Keratinocyte (primary cell): ENCODE measurements around the gene CELSR1. TPM values are rescaled to one million over a fixed set of nuclear protein-coding genes. Genes with fewer than 3 reads are reported as not detected.

ENCODE experiments used
- DNase-seq: peaks from one replicate; pipeline ENCODE4 v3.0.0-alpha.2; 2011; ENCODE audit warnings: low read depth, missing footprints, low spot score
- FAIRE-seq: peaks from 2 replicates; lab custom pipeline; 2011; peaks lifted over from hg19 to GRCh38; lab: Jason Lieb, UNC
- H2AFZ ChIP-seq: 2 replicates; pipeline ENCODE4 v1.6.0; 2012; ENCODE audit warnings: low read length, control low read depth, inconsistent platforms; ENCODE audit not compliant: control insufficient read depth
- H3K27ac ChIP-seq: 2 replicates; pipeline ENCODE4 v1.5.1; 2011; ENCODE audit warnings: low read length; ENCODE audit not compliant: control insufficient read depth, insufficient read depth
- H3K27me3 ChIP-seq: 3 replicates; pipeline ENCODE4 v1.6.0; 2011; ENCODE audit warnings: low read length; ENCODE audit not compliant: control insufficient read depth, insufficient read depth; ENCODE audit errors: extremely low read depth
- H3K36me3 ChIP-seq, 2 experiments: 2 replicates in 1 of 2; 3 replicates in 1 of 2; pipeline ENCODE4 v1.5.1; 2011; ENCODE audit warnings: low read length in 2 of 2, mild to moderate bottlenecking in 1 of 2; ENCODE audit not compliant: control insufficient read depth in 2 of 2, insufficient read depth in 2 of 2; ENCODE audit errors: extremely low read depth in 1 of 2
- H3K4me1 ChIP-seq: 3 replicates; pipeline ENCODE4 v1.5.1; 2011; ENCODE audit warnings: low read length; ENCODE audit not compliant: control insufficient read depth, insufficient read depth; ENCODE audit errors: extremely low read depth
- H3K4me2 ChIP-seq: 3 replicates; pipeline ENCODE4 v1.6.0; 2011; ENCODE audit warnings: low read depth, low read length; ENCODE audit not compliant: control insufficient read depth, insufficient read depth; ENCODE audit errors: extremely low read depth
- H3K4me3 ChIP-seq, 3 experiments: fragments of 200-600 bp in 1 of 3; sonication (generic) in 1 of 3; 2 replicates in 2 of 3; 3 replicates in 1 of 3; pipeline ENCODE4 v1.5.1; 2011 to 2016; ENCODE audit warnings: low read length in 3 of 3, mild to moderate bottlenecking in 3 of 3, control low read depth in 2 of 3, inconsistent platforms in 1 of 3, low read depth in 1 of 3, mixed read lengths in 1 of 3, mixed run types in 1 of 3, moderate library complexity in 1 of 3; ENCODE audit not compliant: control insufficient read depth in 2 of 3, insufficient read depth in 2 of 3; ENCODE audit errors: extremely low read depth in 1 of 3
- H3K79me2 ChIP-seq: 2 replicates; pipeline ENCODE4 v1.6.0; 2012; ENCODE audit warnings: low read length; ENCODE audit not compliant: control insufficient read depth, insufficient read depth
- H3K9ac ChIP-seq: 3 replicates; pipeline ENCODE4 v1.6.0; 2011; ENCODE audit warnings: low read length; ENCODE audit not compliant: control insufficient read depth, insufficient read depth; ENCODE audit errors: extremely low read depth
- H3K9me1 ChIP-seq: 3 replicates; pipeline ENCODE4 v1.6.0; 2011; ENCODE audit warnings: low read length; ENCODE audit not compliant: control insufficient read depth, insufficient read depth; ENCODE audit errors: extremely low read depth
- H3K9me3 ChIP-seq: 2 replicates; pipeline ENCODE4 v1.5.1; 2012; ENCODE audit warnings: low read depth, low read length; ENCODE audit not compliant: control insufficient read depth
- H4K20me1 ChIP-seq: 3 replicates; pipeline ENCODE4 v1.6.0; 2011; ENCODE audit warnings: low read length; ENCODE audit not compliant: control insufficient read depth, insufficient read depth; ENCODE audit errors: extremely low read depth
- EZH2 ChIP-seq: IDR thresholded peaks from one replicate; pipeline ENCODE4 v1.6.1; 2012; ENCODE audit warnings: inconsistent platforms, mild to moderate bottlenecking, low read length, moderate library complexity
- dilution Hi-C: fragments of 300-500 bp; cut with MboI; formaldehyde crosslinking; loops from one replicate; pipeline ENCODE4 v1.7.0; 2020; ENCODE audit warnings: low sequenced_read_pairs; ENCODE audit not compliant: extremely low pct_ligation_motif_present
- polyA plus RNA-seq, 5 experiments: library from polyadenylated mRNA; depleted of rRNA in 3 of 5; stranded (reverse) in 3 of 5; stranded (forward) in 1 of 5; unstranded in 1 of 5; fragments of >200 nt; gene quantifications; 1 replicate in 1 of 5; 2 replicates in 3 of 5; 3 replicates in 1 of 5; pipeline versions ENCODE4 v1.2.1 to v1.2.3, GENCODE V29; 2011 to 2012; ENCODE audit warnings: missing spikeins in 2 of 5, low read depth in 1 of 5, low replicate concordance in 1 of 5
- TF ChIP-seq, protein P1 (sequence below), 3 experiments: IDR thresholded peaks in 1 of 3; conservative IDR thresholded peaks in 1 of 3; optimal IDR thresholded peaks in 1 of 3; 2 replicates in 2 of 3; 3 replicates in 1 of 3; pipeline versions ENCODE3 to v1.5.1; 2011; ENCODE audit warnings: low read length in 3 of 3, mild to moderate bottlenecking in 3 of 3, moderate library complexity in 2 of 3, control low read depth in 1 of 3, inconsistent platforms in 1 of 3; ENCODE audit not compliant: insufficient read depth in 2 of 3; ENCODE audit errors: extremely low read depth in 1 of 3

CELSR1 gene
- polyA plus RNA-seq, 1 donor (not counting 4 experiments of a cell fraction or from before 2014, with no cell fraction given) = 16.1 TPM

DNA sequence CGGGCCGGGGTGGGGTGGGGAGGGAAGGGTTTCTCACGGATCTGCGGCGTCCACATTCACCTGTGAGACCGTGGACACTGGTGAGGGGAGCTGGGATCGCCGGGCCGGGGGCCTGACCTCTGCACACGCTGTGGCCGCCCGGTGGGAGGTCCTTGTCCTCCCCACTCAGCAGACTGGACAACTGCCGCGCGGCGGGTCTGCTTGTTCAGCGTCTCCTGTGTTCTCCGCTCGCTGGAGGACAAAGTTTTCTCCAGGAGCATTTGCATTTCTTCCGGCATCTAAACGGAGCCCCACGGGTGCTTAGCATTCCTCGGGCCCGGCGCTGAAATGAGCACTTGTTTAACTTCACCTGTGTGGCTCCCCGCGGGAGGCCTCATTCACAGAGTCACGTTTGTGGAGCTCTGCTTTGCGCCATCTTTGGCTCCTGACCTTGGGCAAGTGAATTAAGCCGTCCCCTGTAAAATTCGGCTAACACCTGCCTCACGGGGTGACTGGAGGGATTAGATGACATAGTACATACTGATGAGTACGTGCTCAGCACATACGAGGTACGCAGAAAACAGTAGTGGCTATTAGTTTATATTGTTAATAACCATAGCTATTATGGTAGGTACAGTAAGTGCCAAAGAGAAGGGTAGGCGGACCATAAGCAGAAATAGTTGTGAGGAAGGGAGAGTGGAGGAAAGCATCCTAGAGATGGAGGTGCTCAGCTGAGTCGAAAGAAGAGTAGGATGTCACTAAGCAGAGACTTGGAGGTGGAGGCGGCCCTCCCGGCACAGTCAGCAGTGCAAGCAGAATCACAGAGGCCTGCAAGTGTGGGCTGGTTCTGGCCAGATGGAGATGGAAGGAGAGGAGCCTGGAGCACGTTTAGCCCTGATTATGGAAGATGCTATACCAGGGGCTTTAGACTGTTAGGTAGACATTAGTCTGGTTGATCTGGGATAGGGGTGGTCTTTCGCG lies 201.0 kb downstream of the CELSR1 start:
- Histone ChIP-seq H3K9ac (peak overlapping the region; percentile 84), H3K9me1 (no peaks in the 10 kb centered on the region), H3K4me1 (peaks cover 10% of the 10 kb centered on the region), H3K4me3 (peak overlapping the region; percentile 91 to 96 (median 92)), H3K79me2 (peaks cover 38% of the 10 kb centered on the region), H3K9me3 (no peaks in the 10 kb centered on the region), H4K20me1 (no peaks in the 10 kb centered on the region), H3K27me3 (no peaks in the 10 kb centered on the region), H3K27ac (peak overlapping the region; percentile 70), H2AFZ (peak overlapping the region; percentile 93), H3K4me2 (peak overlapping the region; percentile 94), H3K36me3 (peaks cover 16 to 24% of the 10 kb centered on the region in 2 experiments)
- dilution Hi-C loops = no loop called here
- TF ChIP-seq, protein P1, sequence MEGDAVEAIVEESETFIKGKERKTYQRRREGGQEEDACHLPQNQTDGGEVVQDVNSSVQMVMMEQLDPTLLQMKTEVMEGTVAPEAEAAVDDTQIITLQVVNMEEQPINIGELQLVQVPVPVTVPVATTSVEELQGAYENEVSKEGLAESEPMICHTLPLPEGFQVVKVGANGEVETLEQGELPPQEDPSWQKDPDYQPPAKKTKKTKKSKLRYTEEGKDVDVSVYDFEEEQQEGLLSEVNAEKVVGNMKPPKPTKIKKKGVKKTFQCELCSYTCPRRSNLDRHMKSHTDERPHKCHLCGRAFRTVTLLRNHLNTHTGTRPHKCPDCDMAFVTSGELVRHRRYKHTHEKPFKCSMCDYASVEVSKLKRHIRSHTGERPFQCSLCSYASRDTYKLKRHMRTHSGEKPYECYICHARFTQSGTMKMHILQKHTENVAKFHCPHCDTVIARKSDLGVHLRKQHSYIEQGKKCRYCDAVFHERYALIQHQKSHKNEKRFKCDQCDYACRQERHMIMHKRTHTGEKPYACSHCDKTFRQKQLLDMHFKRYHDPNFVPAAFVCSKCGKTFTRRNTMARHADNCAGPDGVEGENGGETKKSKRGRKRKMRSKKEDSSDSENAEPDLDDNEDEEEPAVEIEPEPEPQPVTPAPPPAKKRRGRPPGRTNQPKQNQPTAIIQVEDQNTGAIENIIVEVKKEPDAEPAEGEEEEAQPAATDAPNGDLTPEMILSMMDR (optimal IDR thresholded peaks at IDR 0.05 in 1 of 3, IDR thresholded peaks at IDR 0.05 in 1 of 3, conservative IDR thresholded peaks at IDR 0.05 in 1 of 3; ENCODE audit: extremely low read depth in 1 of 3, insufficient read depth in 2 of 3, low read length in 3 of 3) = no peak
- no peak for TF ChIP-seq EZH2
- FAIRE-seq (peak; percentile 13), DNase-seq (no peak)

DNA sequence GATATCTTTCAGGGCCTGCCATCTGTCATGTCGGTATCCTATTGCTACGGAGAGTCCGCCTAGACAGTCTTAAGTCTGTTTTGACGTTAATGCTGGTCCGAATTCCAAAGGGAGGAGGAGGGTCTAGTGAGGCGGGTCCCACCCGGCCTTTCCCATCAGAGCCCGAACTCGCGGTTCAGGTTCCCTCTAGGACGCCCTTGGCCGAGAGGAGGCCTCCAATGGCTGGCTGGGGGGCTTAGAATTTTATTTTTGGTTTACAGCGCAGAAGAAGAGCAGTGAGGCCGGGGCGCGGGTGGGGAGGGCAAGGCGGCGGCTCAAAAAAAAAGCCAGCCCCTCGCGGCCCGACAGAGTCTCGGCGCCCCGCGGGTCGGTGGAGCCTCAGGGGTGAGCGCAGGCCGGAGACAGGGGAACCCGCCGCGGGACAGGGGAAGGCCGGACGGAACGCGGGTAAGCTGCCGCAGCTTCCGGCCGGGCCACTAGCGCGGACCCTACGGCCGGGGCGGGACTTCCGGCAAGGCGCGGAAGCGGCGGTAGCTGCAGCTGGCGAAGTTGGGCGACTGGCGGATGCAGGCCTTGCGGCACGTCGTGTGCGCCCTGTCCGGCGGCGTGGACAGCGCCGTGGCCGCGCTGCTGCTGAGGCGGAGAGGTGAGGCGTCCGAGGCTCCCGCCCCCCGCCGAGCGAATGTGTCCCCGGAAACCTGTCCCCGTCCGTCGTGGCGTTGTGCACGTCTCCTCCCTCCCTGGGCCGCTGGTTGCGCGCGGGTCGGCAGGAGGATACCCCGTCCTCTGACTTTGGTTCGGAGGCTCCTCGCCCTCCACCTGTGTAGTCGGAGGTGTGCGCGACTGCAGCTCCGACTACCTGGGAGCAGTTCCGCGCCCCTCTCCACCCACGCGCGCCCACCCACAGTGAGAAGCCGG lies 202.0 kb downstream of the CELSR1 start, which contains the start of gene TRMU:
TRMU (plus strand) TSS at position 514 of the 918 bp plus-strand sequence; CDS start at position 565, 51 bp downstream.
- peaks cover 35% of the 10 kb centered on the region for H3K79me2 ChIP-seq
- dilution Hi-C loops = no loop called here
- H2AFZ ChIP-seq = peak within 1 kb of the TSS; percentile 93
- H3K27ac ChIP-seq = peak within 1 kb of the TSS; percentile 70
- TF ChIP-seq, protein P1 (optimal IDR thresholded peaks at IDR 0.05 in 1 of 3, IDR thresholded peaks at IDR 0.05 in 1 of 3, conservative IDR thresholded peaks at IDR 0.05 in 1 of 3; ENCODE audit: extremely low read depth in 1 of 3, insufficient read depth in 2 of 3, low read length in 3 of 3) = no peak
- no peak for TF ChIP-seq EZH2
- no peaks in the 10 kb centered on the region for H3K27me3 ChIP-seq
- peaks cover 10% of the 10 kb centered on the region for H3K4me1 ChIP-seq
- peak within 1 kb of the TSS; percentile 91 to 96 (median 92) for H3K4me3 ChIP-seq
- peak within 1 kb of the TSS; percentile 84 for H3K9ac ChIP-seq
- no peaks in the 10 kb centered on the region for H3K9me3 ChIP-seq
- peaks cover 13 to 26% of the 10 kb centered on the region in 2 experiments for H3K36me3 ChIP-seq
- FAIRE-seq (no peak), DNase-seq (peak; percentile 54)
- H4K20me1 ChIP-seq = no peaks in the 10 kb centered on the region
- no peaks in the 10 kb centered on the region for H3K9me1 ChIP-seq
- H3K4me2 ChIP-seq = peak within 1 kb of the TSS; percentile 95
